HEK293 (cell line): ENCODE measurements around the gene COQ10A.

Source experiments
- CTCF ChIA-PET: fragments of 350-600 bp; formaldehyde crosslinking; extraction: SDS; loops from one replicate; lab custom pipeline; 2021; ENCODE audit warnings: antibody characterized with exemption; lab: Yijun Ruan, JAX
- POLR2A ChIA-PET: fragments of 300-600 bp; formaldehyde crosslinking; extraction: SDS; loops from one replicate; lab custom pipeline; 2020; ENCODE audit warnings: antibody characterized with exemption, inconsistent platforms; lab: Yijun Ruan, JAX
- H3K27ac ChIP-seq: fragments of 200-500 bp; sonication (Bioruptor generic); 2 replicates; pipeline ENCODE4 v1.5.1; 2014; ENCODE audit warnings: low read depth, low read length, control low read depth, inconsistent platforms; ENCODE audit errors: extremely low read depth
- H3K36me3 ChIP-seq, 2 experiments: fragments of 200-500 bp in 1 of 2; sonication (Bioruptor generic) in 1 of 2; 1 replicate in 1 of 2; 2 replicates in 1 of 2; pipeline ENCODE4 v1.5.1; 2014 to 2017; ENCODE audit warnings: inconsistent platforms in 2 of 2, low read length in 2 of 2; ENCODE audit not compliant: control insufficient read depth in 2 of 2, insufficient read depth in 1 of 2
- H3K4me1 ChIP-seq: fragments of 200-500 bp; sonication (Bioruptor generic); 2 replicates; pipeline ENCODE4 v1.5.1; 2014; ENCODE audit warnings: mild to moderate bottlenecking, low read length, inconsistent platforms; ENCODE audit not compliant: control insufficient read depth, insufficient read depth
- H3K4me3 ChIP-seq: 2 replicates; pipeline ENCODE4 v1.5.1; 2011; ENCODE audit warnings: low read depth, mild to moderate bottlenecking, control low read depth, low read length, moderate library complexity
- H3K9me3 ChIP-seq: fragments of 200-500 bp; sonication (Bioruptor generic); 2 replicates; pipeline ENCODE4 v1.5.1; 2014; ENCODE audit warnings: low read depth, low read length, inconsistent platforms; ENCODE audit not compliant: control insufficient read depth, insufficient read depth
- BCL11B ChIP-seq: fragments of 450-650 bp; formaldehyde crosslinking; IDR thresholded peaks from 2 replicates; pipeline ENCODE4 v1.5.1; 2016; ENCODE audit warnings: low read depth, missing biosample characterization, missing genetic modification characterization
- EGR2 ChIP-seq: fragments of 450-650 bp; formaldehyde crosslinking; IDR thresholded peaks from 2 replicates; pipeline ENCODE4 v1.5.1; 2016; ENCODE audit warnings: low read depth, missing biosample characterization, missing genetic modification characterization
- HOXC10 ChIP-seq: sonication (generic); formaldehyde crosslinking; IDR thresholded peaks from 2 replicates; pipeline ENCODE4 v1.8.1; 2023; ENCODE audit warnings: mild to moderate bottlenecking, missing genetic modification reagents
- MZF1 ChIP-seq: fragments of 450-650 bp; formaldehyde crosslinking; IDR thresholded peaks from 2 replicates; pipeline ENCODE4 v1.5.1; 2017; ENCODE audit warnings: missing biosample characterization, missing genetic modification characterization, borderline replicate concordance
- ZBTB49 ChIP-seq: fragments of 450-650 bp; formaldehyde crosslinking; IDR thresholded peaks from 2 replicates; pipeline ENCODE4 v1.5.1; 2016; ENCODE audit warnings: missing biosample characterization, missing genetic modification characterization, low read depth
- ZNF132 ChIP-seq: fragments of 450-650 bp; formaldehyde crosslinking; IDR thresholded peaks from 2 replicates; pipeline ENCODE4 v1.5.1; 2017; ENCODE audit warnings: missing biosample characterization, missing genetic modification characterization, borderline replicate concordance
- ZNF184 ChIP-seq: fragments of 450-650 bp; IDR thresholded peaks from 2 replicates; pipeline ENCODE4 v1.5.1; 2018; ENCODE audit warnings: missing biosample characterization, mild to moderate bottlenecking, missing genetic modification characterization
- ZNF223 ChIP-seq: fragments of 450-650 bp; formaldehyde crosslinking; IDR thresholded peaks from 2 replicates; pipeline ENCODE4 v1.5.1; 2016; ENCODE audit warnings: missing biosample characterization, missing genetic modification characterization
- ZNF23 ChIP-seq: fragments of 450-650 bp; formaldehyde crosslinking; IDR thresholded peaks from 2 replicates; pipeline ENCODE4 v1.5.1; 2016; ENCODE audit warnings: missing biosample characterization, missing genetic modification characterization, borderline replicate concordance
- ZNF26 ChIP-seq: fragments of 450-650 bp; formaldehyde crosslinking; IDR thresholded peaks from 2 replicates; pipeline ENCODE4 v1.5.1; 2016; ENCODE audit warnings: missing biosample characterization, missing genetic modification characterization
- ZNF274 ChIP-seq, 2 experiments: fragments of 200-500 bp in 1 of 2; fragments of 450-650 bp in 1 of 2; sonication (Bioruptor generic) in 1 of 2; formaldehyde crosslinking in 1 of 2; IDR thresholded peaks; 2 replicates each; pipeline versions ENCODE4 v1.5.1 to v1.6.1; 2014 to 2016; ENCODE audit warnings: borderline replicate concordance in 1 of 2, inconsistent platforms in 1 of 2, low read length in 1 of 2, missing biosample characterization in 1 of 2, missing genetic modification characterization in 1 of 2
- ZNF280C ChIP-seq: fragments of 450-650 bp; formaldehyde crosslinking; IDR thresholded peaks from 2 replicates; pipeline ENCODE4 v1.5.1; 2016; ENCODE audit warnings: missing biosample characterization, missing genetic modification characterization
- ZNF292 ChIP-seq: fragments of 450-650 bp; formaldehyde crosslinking; IDR thresholded peaks from 2 replicates; pipeline ENCODE4 v1.5.1; 2016; ENCODE audit warnings: low read depth, missing biosample characterization, missing genetic modification characterization, borderline replicate concordance
- ZNF416 ChIP-seq: fragments of 450-650 bp; formaldehyde crosslinking; IDR thresholded peaks from 2 replicates; pipeline ENCODE4 v1.5.1; 2016; ENCODE audit warnings: missing biosample characterization, missing genetic modification characterization
- ZNF571 ChIP-seq: fragments of 450-650 bp; formaldehyde crosslinking; IDR thresholded peaks from 2 replicates; pipeline ENCODE4 v1.5.0; 2017; ENCODE audit warnings: missing biosample characterization, missing genetic modification characterization
- ZNF596 ChIP-seq: fragments of 450-650 bp; IDR thresholded peaks from 2 replicates; pipeline ENCODE4 v1.5.0; 2018; ENCODE audit warnings: missing biosample characterization, mild to moderate bottlenecking, missing genetic modification characterization, moderate library complexity
- ZNF664 ChIP-seq: fragments of 450-650 bp; formaldehyde crosslinking; IDR thresholded peaks from 2 replicates; pipeline ENCODE4 v1.5.1; 2016; ENCODE audit warnings: missing biosample characterization, missing genetic modification characterization
- ZNF777 ChIP-seq: fragments of 450-650 bp; formaldehyde crosslinking; IDR thresholded peaks from 2 replicates; pipeline ENCODE4 v1.5.1; 2017; ENCODE audit warnings: missing biosample characterization, missing genetic modification characterization, borderline replicate concordance
- ZNF843 ChIP-seq: fragments of 450-650 bp; formaldehyde crosslinking; IDR thresholded peaks from 2 replicates; pipeline ENCODE4 v1.5.1; 2016; ENCODE audit warnings: missing biosample characterization, missing genetic modification characterization
- ZSCAN16 ChIP-seq: fragments of 450-650 bp; formaldehyde crosslinking; IDR thresholded peaks from 2 replicates; pipeline ENCODE4 v1.5.1; 2016; ENCODE audit warnings: missing biosample characterization, missing genetic modification characterization
- ZSCAN23 ChIP-seq: fragments of 450-650 bp; formaldehyde crosslinking; IDR thresholded peaks from 2 replicates; pipeline ENCODE4 v1.5.1; 2016; ENCODE audit warnings: missing biosample characterization, missing genetic modification characterization
- TF ChIP-seq, protein P1 (sequence below): fragments of 450-650 bp; formaldehyde crosslinking; IDR thresholded peaks from 2 replicates; pipeline ENCODE4 v1.5.1; 2016; ENCODE audit warnings: missing biosample characterization, missing genetic modification characterization

COQ10A gene

DNA sequence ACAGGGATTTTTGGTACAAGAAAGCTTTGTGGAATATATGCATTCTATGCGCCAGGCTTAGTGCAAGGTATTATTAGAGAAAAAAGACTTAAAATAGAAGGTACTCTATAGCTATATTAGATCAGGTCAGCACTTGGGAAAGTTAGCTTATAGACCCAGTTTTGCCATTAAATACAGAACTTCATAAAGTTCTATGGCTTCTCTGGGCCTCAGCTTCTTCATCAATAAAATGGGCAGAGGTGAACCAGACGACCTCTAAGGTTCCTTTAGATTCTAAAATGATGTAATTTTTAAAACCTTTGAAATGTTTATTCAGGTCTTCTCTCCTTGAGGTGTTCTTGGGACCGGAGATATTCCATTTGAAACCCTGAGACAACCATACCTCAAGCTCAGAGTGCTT lies 42.0 kb downstream of the COQ10A start (continued):
- TF ChIP-seq EGR2 (tag by site-specific recombination): no peak
- no peak for TF ChIP-seq ZNF777 (tag by site-specific recombination)
- TF ChIP-seq BCL11B (tag by site-specific recombination): no peak

- CTCF ChIA-PET: interaction anchor here (0.6 to 1.0 kb wide), 3 partner anchors 11 to 187 kb away, joined by 3 read pairs; partner anchors contain the start of gene MYL6
Observed at GRCh38 chr12:56311003-56311402, 44.3 kb downstream of the COQ10A start.

More at GRCh38 chr12:56311003-56311402, 44.3 kb downstream of the COQ10A start:
- no peak overlapping the region for H3K4me3 ChIP-seq
- H3K4me1 ChIP-seq: no peaks in the 10 kb centered on the region; the same call in 1 of the 2 replicates
- H3K36me3 ChIP-seq: peaks cover 63 to 66% of the 10 kb centered on the region in 2 experiments
- H3K9me3 ChIP-seq: no peaks in the 10 kb centered on the region
- POLR2A ChIA-PET: interaction anchor here (0.5 to 1.6 kb wide), 4 partner anchors 49 to 482 kb away, joined by 3 to 6 read pairs (median 4); partner anchors contain the start of genes RNF41, SMARCC2 and STAT2
- TF ChIP-seq ZNF26 (tag by site-specific recombination): no peak
- no peak for TF ChIP-seq ZNF23 (tag by site-specific recombination)
- TF ChIP-seq ZNF132: no peak
- no peak for TF ChIP-seq ZNF596 (tag by site-specific recombination)
- no peak for TF ChIP-seq ZNF843
- no peak for TF ChIP-seq ZNF416
- TF ChIP-seq, protein P1, sequence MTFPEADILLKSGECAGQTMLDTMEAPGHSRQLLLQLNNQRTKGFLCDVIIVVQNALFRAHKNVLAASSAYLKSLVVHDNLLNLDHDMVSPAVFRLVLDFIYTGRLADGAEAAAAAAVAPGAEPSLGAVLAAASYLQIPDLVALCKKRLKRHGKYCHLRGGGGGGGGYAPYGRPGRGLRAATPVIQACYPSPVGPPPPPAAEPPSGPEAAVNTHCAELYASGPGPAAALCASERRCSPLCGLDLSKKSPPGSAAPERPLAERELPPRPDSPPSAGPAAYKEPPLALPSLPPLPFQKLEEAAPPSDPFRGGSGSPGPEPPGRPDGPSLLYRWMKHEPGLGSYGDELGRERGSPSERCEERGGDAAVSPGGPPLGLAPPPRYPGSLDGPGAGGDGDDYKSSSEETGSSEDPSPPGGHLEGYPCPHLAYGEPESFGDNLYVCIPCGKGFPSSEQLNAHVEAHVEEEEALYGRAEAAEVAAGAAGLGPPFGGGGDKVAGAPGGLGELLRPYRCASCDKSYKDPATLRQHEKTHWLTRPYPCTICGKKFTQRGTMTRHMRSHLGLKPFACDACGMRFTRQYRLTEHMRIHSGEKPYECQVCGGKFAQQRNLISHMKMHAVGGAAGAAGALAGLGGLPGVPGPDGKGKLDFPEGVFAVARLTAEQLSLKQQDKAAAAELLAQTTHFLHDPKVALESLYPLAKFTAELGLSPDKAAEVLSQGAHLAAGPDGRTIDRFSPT (tag by site-specific recombination): no peak
- TF ChIP-seq HOXC10 (CRISPR knock-in tag): no peak
- TF ChIP-seq ZNF223: no peak
- no peak for TF ChIP-seq ZNF571 (tag by site-specific recombination)
- no peak for TF ChIP-seq ZNF280C (tag by site-specific recombination)
- no peak for TF ChIP-seq ZNF184 (tag by site-specific recombination)
- no peak for TF ChIP-seq ZSCAN23 (tag by site-specific recombination)
- no peak for TF ChIP-seq MZF1 (tag by site-specific recombination)
- no peak for TF ChIP-seq ZSCAN16 (tag by site-specific recombination)
- no peak for TF ChIP-seq ZNF274 (IDR thresholded peaks at IDR 0.05; ENCODE audit: low read length)
- no peak for TF ChIP-seq ZNF274 (tag by site-specific recombination; IDR thresholded peaks at IDR 0.05; ENCODE audit: borderline replicate concordance)
- TF ChIP-seq ZBTB49 (tag by site-specific recombination): no peak
- TF ChIP-seq ZNF292 (tag by site-specific recombination): no peak
- TF ChIP-seq ZNF664 (tag by site-specific recombination): no peak
- TF ChIP-seq, all 188 proteins: peak for 0
- no peak overlapping the region for H3K27ac ChIP-seq
